NCI-H510A treated with DMSO at 0.1 percent for 48 hours (cell line): Measurements from ENCODE around the gene SYNPO.

Source experiments
- DNase-seq: peaks from one replicate; lab custom pipeline; 2025; lab: John Stamatoyannopoulos, UW

SYNPO gene

DNA sequence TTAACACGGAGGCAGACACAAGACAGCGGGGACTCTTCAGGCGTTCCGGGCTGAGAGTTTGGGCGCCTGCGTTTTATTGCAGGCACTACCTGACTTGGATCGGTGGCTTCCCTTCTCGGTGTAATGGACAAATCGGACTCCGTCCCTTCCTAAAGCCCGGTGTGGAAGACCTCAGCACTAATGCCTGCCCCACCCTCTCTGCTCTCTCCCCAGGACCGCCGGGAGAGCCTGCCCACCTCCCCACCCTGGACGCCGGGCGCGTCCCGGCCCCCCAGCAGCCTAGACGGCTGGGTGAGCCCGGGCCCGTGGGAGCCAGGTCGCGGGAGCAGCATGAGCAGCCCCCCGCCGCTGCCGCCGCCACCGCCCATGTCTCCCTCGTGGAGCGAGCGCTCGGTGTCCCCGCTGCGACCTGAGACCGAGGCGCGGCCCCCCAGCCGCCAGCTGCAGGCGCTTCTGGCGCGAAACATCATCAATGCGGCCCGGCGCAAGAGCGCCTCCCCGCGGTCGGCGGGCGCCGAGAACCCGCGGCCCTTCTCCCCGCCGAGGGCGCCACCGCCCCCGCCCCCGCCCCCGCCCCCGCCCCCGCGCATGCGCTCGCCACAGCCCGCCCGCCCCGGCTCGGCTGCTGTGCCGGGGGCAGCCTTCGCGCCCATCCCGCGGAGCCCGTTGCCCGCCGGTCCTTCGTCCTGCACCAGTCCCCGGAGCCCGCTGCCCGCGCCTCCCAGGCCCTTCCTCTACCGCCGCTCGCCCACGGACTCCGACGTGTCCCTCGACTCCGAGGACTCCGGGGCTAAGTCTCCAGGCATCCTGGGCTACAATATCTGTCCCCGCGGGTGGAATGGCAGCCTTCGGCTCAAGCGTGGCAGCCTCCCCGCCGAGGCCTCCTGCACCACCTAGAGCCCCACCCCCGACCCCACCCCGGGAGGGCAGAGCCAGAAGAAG, 16.0 kb downstream of the SYNPO start:
- DNase-seq: peak; percentile 63

DNA sequence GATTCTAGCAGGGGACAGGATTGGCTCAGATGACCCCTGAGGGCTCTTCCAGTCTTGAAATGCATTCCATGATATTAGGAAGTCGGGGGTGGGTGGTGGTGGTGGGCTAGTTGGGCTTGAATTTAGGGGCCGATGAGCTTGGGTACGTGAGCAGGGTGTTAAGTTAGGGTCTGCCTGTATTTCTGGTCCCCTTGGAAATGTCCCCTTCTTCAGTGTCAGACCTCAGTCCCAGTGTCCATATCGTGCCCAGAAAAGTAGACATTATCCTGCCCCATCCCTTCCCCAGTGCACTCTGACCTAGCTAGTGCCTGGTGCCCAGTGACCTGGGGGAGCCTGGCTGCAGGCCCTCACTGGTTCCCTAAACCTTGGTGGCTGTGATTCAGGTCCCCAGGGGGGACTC, 17.7 kb downstream of the SYNPO start:
- no peak for DNase-seq

DNA sequence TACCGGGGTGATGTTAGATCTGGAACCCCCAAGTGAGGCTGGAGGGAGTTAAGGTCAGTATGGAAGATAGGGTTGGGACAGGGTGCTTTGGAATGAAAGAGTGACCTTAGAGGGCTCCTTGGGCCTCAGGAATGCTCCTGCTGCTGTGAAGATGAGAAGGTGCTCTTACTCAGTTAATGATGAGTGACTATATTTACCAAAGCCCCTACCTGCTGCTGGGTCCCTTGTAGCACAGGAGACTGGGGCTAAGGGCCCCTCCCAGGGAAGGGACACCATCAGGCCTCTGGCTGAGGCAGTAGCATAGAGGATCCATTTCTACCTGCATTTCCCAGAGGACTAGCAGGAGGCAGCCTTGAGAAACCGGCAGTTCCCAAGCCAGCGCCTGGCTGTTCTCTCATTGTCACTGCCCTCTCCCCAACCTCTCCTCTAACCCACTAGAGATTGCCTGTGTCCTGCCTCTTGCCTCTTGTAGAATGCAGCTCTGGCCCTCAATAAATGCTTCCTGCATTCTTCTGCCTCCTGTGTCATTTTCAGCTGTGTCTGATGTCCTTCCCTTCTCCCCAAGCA, 18.3 kb downstream of the SYNPO start:
- DNase-seq: no peak

DNA sequence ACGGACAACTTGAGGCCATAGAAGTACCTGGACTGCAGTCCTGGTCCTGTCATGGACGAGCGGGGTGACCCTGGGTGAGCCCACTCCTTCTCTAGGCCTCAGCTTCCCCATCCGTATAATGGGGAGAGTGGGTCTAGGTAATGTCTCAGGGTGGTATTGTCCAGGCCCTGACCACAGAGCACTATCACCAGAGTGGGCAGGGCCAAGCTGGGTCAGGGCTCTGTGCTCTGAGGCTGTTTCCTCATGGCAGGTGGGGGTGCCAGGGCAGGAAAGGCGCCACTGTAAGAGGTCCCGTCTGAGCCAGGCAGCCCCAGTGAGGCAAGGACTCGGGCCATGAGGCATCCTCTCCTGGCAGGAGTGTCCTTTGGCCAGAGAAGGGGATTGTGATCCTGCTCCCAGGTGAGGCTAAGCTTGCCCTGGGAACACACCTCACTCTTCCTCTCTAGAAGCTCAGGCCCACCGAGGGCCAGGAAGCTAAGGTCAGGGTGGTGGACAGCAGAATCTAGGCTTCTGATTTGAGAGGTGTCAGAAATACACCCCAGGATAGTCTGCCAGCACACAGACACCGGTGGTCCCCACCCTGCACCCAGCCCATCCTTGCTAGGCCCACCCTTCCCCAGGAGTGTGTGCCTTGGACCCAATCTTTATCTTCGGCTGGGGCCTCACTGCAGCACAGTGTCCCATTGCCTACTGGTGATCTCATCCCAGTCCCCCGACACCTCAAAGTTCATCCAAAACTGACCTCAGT, 19.1 kb downstream of the SYNPO start:
- no peak for DNase-seq

DNA sequence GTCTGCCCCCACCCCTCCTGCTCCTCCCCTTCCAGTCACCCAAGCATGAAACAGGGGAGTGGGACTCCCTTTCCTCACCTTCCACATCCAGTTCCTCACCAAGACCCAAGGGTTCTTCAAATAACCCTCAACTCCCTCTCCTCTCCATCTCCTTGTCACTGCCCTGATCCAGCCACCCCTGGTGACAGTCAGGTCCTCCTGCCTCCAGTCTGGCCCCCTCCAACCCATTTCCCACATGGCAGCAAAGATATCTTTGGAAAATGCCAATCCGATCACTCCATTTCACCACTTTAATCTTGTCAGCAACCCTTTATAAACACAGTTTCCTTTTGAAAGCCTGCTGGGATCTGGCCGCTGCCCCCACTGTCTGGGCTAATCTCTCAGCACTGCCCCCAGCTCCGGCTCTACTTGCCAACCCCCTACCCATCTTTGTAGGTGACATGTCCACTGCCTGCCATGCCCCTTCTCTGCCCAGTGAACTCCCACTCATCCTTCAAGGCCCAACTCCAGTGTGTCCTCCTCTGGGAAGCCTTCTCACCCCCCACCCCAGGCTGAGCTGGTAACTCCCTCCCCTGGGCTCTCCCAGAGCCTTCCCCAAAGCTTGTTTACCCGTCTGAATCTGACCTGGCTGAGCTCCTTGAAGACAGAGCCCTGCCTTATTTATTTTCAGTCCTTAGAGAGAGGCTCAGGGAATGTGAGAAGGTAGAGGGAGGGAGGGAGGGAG, 19.8 kb downstream of the SYNPO start:
- no peak for DNase-seq

DNA sequence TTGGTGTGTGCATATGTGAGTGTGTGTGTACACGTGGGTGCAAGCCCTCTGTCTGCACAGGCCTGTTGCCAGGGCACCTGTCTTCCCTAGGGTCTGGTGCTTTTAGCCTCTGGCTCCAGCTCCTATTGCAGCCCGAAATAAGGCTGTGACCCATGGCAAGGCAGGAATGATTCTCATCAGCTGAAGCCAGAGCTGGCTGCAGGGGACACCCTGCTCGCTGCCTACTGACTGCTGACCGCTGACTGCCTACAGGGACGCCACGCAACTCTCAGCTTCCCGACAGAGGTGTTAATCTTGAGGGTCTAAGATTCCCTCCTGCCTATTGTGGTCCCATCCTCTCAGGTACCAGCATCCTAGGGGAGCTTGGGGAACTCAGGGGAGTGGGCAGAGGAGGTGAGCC, 20.6 kb downstream of the SYNPO start, which contains the start of gene MYOZ3:
MYOZ3 (plus strand) TSS at position 166 of the 400 bp plus-strand sequence. CDS start 1,691 bp downstream, outside the sequence.
- no peak for DNase-seq

DNA sequence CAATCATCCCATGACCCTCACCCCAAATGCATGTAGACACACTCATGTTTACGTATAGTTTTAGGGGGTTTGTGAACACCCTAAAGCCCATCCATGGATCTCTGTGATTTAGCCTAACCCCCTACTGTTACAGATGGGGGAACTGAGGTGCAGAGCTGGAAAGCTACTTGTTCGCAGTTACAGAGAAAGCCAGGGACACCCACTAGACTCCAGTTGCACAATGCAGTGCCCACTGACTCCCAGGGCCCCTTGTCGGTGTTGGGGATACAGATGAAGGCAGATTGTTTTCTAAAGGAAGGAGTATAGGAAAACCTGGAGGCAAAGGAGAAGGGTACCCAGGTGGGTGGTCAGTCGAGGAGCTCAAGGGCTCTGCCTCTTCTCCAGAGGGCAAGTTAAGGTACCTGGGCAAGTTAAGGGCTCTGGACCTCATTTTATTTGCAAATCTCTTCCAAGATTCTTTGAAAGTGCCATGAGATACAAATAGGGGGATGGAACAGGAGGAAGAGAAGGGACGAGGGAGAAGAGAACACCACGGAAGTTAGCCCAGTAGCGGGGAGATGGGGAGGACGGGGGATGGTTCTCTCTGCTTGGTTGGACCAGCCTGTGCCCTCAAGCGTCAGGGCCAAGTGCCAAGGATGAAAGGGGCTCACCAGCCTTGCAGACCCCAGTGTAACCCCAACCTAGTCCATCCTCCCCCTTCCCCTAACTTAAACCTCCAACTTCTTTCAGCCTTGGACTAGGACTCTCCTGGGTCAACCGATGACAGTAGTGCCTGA, 21.5 kb downstream of the SYNPO start:
- DNase-seq: no peak

DNA sequence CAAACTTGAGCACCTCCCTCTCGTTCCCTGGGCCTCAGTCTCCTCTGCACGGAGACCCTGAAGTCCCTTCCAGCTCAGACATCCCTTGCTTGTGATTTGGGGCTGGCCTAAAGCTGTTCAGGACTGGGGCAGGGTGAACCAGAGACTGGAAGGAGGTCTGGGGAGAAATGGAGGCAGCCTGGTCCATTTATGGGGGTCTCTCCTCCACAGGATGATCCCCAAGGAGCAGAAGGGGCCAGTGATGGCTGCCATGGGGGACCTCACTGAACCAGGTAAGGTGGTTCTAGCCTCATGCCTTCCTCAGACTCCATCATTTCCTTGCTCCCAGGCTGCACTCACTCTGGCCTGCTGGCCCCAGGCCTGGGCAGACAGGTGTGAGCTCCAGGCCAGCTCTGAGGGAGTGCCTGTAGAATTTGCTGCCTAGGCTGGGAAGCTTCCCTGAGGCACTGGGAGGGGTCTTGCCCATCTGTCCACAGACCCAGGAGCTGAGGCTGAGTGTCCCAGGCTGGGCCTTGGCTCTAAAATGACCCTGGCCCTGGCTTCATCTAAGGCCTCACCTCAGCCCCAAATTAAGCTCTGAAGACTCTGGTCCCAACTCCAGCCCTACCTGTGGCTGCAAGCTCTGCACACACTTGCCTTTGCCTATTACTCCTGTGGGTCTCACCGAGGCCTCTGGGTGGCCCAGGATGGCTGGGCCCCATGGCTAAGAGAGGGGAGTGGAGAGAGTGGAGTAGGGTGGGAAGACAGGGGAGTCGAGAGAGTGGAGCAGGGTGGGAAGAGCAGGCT, 22.5 kb downstream of the SYNPO start:
- no peak for DNase-seq

DNA sequence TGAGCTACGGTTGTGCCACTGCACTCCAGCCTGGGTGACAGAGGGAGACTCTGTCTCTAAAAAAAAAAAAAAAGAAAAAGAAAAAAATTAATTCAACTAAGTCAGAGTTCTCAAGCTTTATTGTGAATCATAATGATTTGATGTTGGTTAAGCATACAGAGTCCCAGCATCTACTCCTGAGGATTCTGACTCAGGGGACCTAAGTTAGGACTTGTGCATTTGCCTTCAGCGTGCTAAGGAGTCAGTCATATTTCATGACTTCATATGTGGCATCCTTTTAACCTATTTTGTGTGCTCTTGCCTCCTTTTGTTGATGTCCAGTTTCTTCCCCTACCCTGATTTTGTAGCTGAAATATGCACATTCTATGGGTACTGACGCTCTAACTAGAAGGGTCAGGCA, 23.5 kb downstream of the SYNPO start:
- no peak for DNase-seq

DNA sequence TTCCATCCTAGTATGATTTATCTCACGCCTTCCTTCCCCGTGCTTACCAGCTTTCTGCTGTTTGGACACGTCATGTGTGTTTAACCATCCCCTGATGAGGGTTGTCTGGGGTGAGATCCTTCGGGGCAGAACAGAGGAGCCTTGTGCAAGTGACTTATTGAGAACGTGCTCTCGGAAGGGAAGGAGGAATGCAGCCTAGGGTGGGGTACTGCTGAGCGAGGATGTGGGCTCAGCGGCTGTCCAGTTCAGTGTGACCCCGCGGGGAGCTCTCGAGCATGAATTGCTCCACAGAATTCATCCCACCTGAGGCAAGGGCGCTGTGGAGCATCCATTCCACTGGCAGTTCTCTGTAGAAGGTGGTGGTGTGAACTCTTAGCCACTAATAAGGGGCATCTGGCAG, 24.6 kb downstream of the SYNPO start:
- DNase-seq: no peak

DNA sequence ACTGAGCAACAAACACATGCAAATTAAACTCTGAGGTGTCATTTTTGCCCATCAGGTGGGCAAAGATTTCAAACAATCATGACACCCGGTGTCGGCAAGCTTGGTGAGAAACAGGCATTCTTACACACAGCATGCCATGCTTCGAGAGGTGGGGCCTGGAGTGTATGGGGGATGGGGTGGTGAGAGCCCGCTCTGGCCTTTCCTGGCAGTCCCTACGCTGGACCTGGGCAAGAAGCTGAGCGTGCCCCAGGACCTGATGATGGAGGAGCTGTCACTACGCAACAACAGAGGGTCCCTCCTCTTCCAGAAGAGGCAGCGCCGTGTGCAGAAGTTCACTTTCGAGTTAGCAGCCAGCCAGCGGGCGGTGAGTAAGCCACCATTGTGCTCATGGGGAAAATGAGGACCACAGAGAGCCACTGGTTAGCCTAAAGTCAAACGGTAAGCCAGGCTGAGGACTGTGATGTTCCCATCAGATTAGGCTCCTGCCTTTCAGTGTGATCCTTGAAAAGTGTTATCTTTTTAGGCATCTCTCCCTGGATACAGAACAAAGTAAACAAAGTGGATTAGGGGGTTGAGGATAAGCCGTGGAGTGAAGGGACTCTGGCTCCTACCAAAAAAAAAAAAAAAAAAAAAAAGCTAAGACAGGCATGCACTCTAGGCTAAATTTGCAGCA, 30.0 kb downstream of the SYNPO start:
- no peak for DNase-seq

DNA sequence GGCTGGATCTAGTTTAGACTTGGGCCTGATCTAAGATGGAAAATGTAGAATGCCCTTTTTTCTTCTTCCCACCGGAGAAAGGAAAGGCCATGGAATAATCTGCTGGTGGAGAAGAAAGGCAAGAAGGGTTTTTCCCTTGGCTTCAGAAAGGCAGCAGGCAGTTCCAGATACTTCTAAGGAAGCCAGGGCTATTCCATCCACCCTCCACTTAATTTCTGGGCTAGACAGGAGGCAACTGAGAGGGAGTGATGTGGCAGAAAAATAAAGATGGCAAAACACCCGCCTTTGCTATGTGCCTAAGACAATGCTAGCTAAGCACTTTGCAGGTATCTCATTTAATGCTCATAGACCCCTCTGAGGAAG, 30.5 kb downstream of the SYNPO start:
- no peak for DNase-seq

DNA sequence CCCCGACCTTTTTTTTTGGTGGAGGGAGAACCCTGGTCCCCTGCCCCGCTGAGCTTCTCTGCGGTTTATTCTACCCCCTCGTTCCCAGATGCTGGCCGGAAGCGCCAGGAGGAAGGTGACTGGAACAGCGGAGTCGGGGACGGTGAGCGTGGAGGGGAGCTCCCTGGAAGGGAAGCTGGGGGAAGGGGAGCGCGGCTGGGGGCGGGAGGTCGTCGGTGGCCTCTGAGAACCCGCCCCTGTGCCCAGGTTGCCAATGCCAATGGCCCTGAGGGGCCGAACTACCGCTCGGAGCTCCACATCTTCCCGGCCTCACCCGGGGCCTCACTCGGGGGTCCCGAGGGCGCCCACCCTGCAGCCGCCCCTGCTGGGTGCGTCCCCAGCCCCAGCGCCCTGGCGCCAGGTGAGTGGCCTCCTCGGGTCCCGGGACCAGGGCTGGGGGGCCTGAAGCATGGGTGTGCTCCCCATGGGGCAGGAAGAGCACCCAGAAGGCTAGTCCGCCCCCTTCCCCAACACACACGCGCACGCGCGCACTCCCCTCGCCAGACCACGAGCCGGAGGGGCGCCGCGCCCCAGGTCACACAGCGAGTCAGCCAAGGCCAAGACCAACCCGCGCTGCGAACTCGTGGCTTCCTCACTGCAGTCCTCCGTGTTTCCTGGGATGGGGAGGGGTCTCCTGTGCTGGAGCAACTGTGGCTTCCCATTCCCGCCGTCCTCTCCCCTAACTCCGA, 31.2 kb downstream of the SYNPO start:
- no peak for DNase-seq

DNA sequence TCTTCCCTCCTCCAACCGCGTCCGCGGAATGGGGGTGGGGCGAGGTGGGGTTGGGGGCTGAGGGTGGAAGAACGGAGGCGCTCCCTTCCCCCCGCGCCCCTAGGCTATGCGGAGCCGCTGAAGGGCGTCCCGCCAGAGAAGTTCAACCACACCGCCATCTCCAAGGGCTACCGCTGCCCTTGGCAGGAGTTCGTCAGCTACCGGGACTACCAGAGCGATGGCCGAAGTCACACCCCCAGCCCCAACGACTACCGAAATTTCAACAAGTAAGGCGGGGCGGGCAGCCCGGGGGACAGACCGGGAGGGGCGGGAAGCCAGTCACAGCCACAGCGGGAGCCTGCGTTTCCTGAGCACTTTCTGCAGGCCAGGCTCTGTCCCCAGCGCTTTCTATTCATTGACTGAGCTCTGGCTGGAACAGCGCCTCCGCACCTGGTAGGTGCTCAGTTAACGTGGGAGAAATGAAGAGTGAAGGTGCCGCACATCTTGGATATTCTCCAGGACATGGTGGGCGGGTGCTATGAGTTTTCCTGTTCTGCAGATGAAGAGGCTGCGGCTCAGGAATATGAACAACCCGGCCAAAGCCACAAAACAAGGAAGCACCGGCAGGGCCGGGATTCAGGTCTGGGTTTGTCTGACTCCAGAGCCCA, 31.9 kb downstream of the SYNPO start:
- DNase-seq: no peak

DNA sequence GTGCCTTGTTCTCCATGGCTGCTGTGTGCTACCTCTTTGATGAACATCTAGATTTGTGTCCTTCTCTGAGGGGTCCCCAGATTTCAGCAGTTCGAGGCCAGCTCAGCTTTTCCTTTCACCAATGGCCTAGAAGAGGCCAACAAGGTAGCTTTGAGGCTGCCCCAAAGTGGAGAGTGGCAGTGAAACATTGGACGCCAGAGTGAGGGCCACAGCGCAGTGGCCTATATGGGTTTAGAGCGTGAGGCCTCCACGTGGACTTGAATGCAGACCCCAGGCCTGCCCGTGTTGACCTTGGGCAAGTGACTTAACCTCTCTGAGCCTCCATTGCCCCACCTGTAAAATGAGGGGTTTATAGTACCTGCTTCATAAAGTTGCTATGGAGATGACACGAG, 32.4 kb downstream of the SYNPO start:
- no peak for DNase-seq

DNA sequence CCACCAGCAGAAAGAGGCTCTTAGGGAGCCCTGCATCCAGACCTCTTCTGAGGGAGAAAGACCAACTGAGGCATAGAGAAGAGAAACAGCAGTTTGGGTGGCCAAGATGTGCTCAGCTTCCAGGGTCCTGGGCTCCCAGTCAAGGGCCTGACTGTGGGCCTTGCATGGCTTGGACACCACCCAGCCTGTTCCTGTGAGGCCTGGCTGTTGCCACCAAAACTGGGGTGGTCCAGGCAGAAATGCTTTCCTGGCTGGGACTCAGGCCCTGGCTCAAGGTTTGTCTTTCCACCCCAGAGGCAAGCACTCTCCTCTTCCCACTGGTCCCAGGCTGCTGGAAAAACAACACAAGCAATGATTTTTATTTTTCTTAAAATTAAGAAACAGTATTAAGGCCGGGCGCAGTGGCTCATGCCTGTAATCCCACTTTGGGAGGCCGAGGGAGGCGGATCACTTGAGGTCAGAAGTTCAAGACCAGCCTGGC, 33.9 kb downstream of the SYNPO start:
- DNase-seq: no peak

DNA sequence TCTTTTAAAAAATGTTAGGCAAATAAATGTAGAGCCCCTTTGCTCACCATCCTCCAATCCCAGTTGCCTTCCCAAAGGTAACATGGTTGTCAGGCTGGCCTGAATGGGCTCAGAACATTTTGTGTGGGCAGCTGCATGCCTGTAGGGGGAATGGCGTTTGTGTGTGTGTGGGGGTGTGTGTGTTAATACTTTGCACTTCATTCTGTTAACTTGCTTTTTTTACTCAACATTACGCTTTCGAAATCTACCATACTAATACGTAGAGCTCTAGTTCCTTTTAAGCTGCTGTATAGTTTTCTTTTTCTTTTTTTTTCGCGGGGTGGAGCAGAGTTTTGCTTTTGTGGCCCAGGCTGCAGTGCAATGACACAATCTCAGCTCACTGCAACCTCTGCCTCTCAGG, 34.6 kb downstream of the SYNPO start:
- DNase-seq: no peak

DNA sequence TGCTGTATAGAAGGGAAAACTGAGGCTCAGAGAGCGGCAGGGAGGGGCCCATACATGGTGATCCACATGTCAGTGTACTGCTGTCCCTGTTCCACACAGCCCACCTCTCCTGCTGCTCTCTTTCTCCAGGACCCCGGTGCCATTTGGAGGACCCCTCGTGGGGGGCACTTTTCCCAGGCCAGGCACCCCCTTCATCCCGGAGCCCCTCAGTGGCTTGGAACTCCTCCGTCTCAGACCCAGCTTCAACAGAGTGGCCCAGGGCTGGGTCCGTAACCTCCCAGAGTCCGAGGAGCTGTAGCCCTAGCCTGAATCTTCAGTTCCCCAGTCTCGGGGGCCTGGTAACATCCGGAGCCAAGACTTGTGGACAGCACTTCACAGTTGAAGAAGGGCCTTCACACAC, 36.1 kb downstream of the SYNPO start:
- DNase-seq: no peak

DNA sequence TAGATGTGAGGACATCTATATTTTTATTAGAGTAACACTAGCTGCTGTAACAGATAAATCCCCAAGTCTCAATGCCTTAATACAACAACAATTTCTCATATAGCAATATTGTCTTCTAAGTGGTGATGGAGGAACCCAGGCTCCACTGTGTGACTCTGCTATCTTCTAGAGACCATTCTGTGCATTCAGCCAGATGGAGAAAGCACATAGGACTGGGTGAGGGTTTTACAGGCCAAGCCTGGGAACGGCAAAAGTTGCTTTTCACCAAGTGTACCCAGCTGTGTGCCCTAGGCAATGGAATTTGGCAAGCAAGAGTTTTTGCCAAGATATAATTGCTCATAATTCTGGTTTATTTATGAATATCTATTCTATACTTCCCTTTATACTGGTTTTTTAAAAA, 48.7 kb downstream of the SYNPO start:
- no peak for DNase-seq
